GM21576 (cell line): ENCODE data around the gene BLOC1S5.
A peak's percentile ranks its signal among the peaks of the same experiment; 100 is the strongest.
"Not testable (repeated sequence)": the region's sequence is repeated elsewhere in the genome, so short reads cannot be mapped to it uniquely, and the experiment has no call there.

Experiments used
- ATAC-seq: cut with Tn5 transposase; IDR thresholded peaks from one replicate; pipeline ENCODE4 v1.9.1; 2021; ENCODE audit warnings: mild to moderate bottlenecking, moderate library complexity; ENCODE audit not compliant: unreplicated experiment

The BLOC1S5 gene

GRCh38 chr6:8045769-8046168 lies 18.4 kb downstream of the BLOC1S5 start:
- ATAC-seq, result not testable (repeated sequence)

- no peak for ATAC-seq
These were observed 21.0 kb downstream of the BLOC1S5 start for GRCh38 chr6:8043221-8043620.

- no peak for ATAC-seq
These were observed 22.1 kb downstream of the BLOC1S5 start for GRCh38 chr6:8041913-8042583.

GRCh38 chr6:8034107-8034506 lies 30.1 kb downstream of the BLOC1S5 start:
- not testable (repeated sequence) for ATAC-seq

- ATAC-seq, result no peak
These were observed 33.3 kb downstream of the BLOC1S5 start for GRCh38 chr6:8030920-8031319.

GRCh38 chr6:8029243-8029870 lies 34.8 kb downstream of the BLOC1S5 start:
- no peak for ATAC-seq

GRCh38 chr6:8027965-8028651 lies 36.1 kb downstream of the BLOC1S5 start:
- ATAC-seq, result no peak

GRCh38 chr6:8026800-8027199 lies 37.4 kb downstream of the BLOC1S5 start:
- ATAC-seq, result no peak

GRCh38 chr6:8025191-8025590 lies 39.0 kb downstream of the BLOC1S5 start:
- ATAC-seq, result no peak

- no peak for ATAC-seq
These were observed 40.6 kb downstream of the BLOC1S5 start for GRCh38 chr6:8023638-8024037.

GRCh38 chr6:8020083-8020482 lies 44.1 kb downstream of the BLOC1S5 start:
- no peak for ATAC-seq

- peak; percentile 15 for ATAC-seq
These were observed 46.5 kb downstream of the BLOC1S5 start for GRCh38 chr6:8017705-8018104.

GRCh38 chr6:8017276-8017701 lies 46.9 kb downstream of the BLOC1S5 start:
- ATAC-seq, result peak; percentile 84

GRCh38 chr6:8014947-8015346 lies 49.2 kb downstream of the BLOC1S5 start:
- ATAC-seq, result no peak

- ATAC-seq, result no peak
These were observed 50.4 kb downstream of the BLOC1S5 start for GRCh38 chr6:8013763-8014162.

GRCh38 chr6:8006208-8006607 lies 58.0 kb downstream of the BLOC1S5 start:
- ATAC-seq, result no peak

- no peak for ATAC-seq
These were observed 59.1 kb downstream of the BLOC1S5 start for GRCh38 chr6:8005136-8005535.

- no peak for ATAC-seq
These were observed 63.6 kb downstream of the BLOC1S5 start for GRCh38 chr6:8000636-8001035.

GRCh38 chr6:8000188-8000596 lies 64.0 kb downstream of the BLOC1S5 start:
- no peak for ATAC-seq

- ATAC-seq, result no peak
These were observed 65.0 kb downstream of the BLOC1S5 start for GRCh38 chr6:7999201-7999600.

- ATAC-seq, result no peak
These were observed 66.0 kb downstream of the BLOC1S5 start for GRCh38 chr6:7998103-7998725.

GRCh38 chr6:7997286-7997685 lies 66.9 kb downstream of the BLOC1S5 start:
- ATAC-seq, result no peak
